Neuron (in vitro differentiated cells): ENCODE results near the gene POGZ.
A peak's percentile ranks its signal among the peaks of the same experiment; 100 is the strongest.

ENCODE experiments used
- H2AFZ ChIP-seq: one replicate; pipeline ENCODE4 v1.6.1; 2013; ENCODE audit warnings: low read depth, mild to moderate bottlenecking, inconsistent platforms, low read length, moderate library complexity
- H3K27me3 ChIP-seq: one replicate; pipeline ENCODE4 v1.6.1; 2013; ENCODE audit warnings: low read length; ENCODE audit not compliant: insufficient read depth
- H3K36me3 ChIP-seq: one replicate; pipeline ENCODE4 v1.6.1; 2013; ENCODE audit warnings: low read length; ENCODE audit not compliant: insufficient read depth
- H3K4me1 ChIP-seq: one replicate; pipeline ENCODE4 v1.6.1; 2013; ENCODE audit warnings: low read length; ENCODE audit not compliant: insufficient read depth
- H3K4me3 ChIP-seq: 2 replicates; pipeline ENCODE4 v1.5.1; 2013; ENCODE audit warnings: mild to moderate bottlenecking, low read length, moderate library complexity
- H3K9me3 ChIP-seq: one replicate; pipeline ENCODE4 v1.6.1; 2013; ENCODE audit warnings: low read length

The POGZ gene, protein sequence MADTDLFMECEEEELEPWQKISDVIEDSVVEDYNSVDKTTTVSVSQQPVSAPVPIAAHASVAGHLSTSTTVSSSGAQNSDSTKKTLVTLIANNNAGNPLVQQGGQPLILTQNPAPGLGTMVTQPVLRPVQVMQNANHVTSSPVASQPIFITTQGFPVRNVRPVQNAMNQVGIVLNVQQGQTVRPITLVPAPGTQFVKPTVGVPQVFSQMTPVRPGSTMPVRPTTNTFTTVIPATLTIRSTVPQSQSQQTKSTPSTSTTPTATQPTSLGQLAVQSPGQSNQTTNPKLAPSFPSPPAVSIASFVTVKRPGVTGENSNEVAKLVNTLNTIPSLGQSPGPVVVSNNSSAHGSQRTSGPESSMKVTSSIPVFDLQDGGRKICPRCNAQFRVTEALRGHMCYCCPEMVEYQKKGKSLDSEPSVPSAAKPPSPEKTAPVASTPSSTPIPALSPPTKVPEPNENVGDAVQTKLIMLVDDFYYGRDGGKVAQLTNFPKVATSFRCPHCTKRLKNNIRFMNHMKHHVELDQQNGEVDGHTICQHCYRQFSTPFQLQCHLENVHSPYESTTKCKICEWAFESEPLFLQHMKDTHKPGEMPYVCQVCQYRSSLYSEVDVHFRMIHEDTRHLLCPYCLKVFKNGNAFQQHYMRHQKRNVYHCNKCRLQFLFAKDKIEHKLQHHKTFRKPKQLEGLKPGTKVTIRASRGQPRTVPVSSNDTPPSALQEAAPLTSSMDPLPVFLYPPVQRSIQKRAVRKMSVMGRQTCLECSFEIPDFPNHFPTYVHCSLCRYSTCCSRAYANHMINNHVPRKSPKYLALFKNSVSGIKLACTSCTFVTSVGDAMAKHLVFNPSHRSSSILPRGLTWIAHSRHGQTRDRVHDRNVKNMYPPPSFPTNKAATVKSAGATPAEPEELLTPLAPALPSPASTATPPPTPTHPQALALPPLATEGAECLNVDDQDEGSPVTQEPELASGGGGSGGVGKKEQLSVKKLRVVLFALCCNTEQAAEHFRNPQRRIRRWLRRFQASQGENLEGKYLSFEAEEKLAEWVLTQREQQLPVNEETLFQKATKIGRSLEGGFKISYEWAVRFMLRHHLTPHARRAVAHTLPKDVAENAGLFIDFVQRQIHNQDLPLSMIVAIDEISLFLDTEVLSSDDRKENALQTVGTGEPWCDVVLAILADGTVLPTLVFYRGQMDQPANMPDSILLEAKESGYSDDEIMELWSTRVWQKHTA (N-terminal part only)

DNA sequence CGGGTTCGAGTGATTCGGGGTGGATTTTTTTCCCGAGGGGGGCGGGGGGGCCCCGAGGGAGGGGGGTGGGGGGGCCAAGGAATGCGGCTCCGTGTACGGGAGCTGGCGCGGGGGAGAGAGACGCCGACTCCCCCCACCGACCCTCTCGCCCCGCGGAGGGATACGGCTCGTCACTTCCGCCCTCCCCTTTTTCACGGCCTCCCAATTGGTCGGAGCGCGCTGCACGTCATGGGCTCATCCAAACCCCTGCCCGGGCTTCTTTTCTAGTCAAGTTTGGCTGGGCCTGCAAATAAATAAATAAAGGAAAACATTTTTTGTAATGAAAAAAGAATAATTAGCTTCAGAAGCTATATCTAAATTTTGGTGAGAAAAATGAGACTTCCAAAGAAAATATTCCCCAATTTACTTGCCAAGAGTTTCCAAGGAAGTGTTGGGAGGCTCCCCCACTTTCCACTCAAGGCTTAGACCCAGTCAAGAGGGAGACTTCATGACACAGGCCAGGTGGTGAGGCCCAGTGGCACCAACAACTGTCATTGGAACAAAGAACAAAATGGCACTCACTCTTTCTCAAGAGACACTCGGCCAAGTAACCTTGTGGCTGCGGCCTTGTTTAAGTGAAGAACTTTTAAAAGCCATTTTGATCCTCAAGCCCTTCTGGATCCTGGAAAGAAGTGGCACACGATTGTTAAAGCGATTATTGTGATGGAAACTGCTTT lies at the start of gene POGZ:
Gene POGZ (minus strand): TSS at position 164 of the 716 bp plus-strand sequence. CDS start 17,290 bp downstream, outside the sequence.
- Histone ChIP-seq H3K4me1 (peaks cover 15% of the 10 kb centered on the region), H3K27me3 (no peaks in the 10 kb centered on the region), H3K4me3 (peak within 1 kb of the TSS; percentile 100), H3K36me3 (peaks cover 2% of the 10 kb centered on the region), H3K9me3 (no peaks in the 10 kb centered on the region), H2AFZ (peak within 1 kb of the TSS; percentile 39)

DNA sequence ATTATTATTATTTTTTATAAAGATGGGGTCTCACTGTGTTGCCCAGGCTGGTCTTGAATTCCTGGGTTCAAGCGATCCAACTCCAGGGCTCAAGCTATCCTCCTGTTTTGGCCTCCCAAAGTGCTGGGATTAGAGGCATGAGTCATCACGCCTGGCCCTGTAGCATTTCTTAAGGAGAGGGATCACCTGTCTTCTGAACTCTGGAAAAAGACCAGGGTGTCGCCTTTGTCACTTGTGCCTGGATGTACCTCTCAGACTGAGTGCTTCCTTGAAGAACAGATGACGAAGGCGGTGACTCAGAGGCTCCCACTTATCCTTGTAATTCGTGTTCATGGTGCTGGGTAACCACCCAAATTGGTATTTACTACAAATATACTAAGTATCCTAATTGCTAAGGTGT lies 49.5 kb upstream of the POGZ start:
- Histone ChIP-seq H3K4me3 (no peak overlapping the region), H3K9me3 (no peaks in the 10 kb centered on the region), H3K36me3 (no peaks in the 10 kb centered on the region), H2AFZ (no peak overlapping the region), H3K27me3 (peaks cover 3% of the 10 kb centered on the region), H3K4me1 (peaks cover 32% of the 10 kb centered on the region)

DNA sequence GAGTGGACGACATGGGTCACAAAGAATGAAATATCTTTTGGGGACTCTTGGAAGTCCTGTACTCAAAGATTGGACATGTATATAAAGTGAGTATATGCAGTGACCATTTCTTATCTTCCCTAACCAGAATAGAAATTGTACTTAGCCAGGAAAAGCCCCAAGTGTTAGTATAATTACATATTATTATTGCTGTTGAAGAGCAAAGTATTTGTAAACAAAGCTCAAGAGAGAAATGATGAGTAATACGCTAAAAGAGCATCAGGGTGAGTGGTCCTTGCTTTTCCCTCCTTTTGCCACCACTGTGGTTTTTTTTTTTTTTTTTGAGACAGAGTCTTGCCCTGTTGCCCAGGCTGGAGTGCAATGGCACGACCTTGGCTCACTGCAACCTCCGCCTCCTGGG lies 45.5 kb upstream of the POGZ start:
- H2AFZ ChIP-seq: no peak overlapping the region
- H3K36me3 ChIP-seq: no peaks in the 10 kb centered on the region
- H3K27me3 ChIP-seq: peaks cover 3% of the 10 kb centered on the region
- no peaks in the 10 kb centered on the region for H3K9me3 ChIP-seq
- H3K4me1 ChIP-seq: peaks cover 7% of the 10 kb centered on the region
- H3K4me3 ChIP-seq: no peak overlapping the region

DNA sequence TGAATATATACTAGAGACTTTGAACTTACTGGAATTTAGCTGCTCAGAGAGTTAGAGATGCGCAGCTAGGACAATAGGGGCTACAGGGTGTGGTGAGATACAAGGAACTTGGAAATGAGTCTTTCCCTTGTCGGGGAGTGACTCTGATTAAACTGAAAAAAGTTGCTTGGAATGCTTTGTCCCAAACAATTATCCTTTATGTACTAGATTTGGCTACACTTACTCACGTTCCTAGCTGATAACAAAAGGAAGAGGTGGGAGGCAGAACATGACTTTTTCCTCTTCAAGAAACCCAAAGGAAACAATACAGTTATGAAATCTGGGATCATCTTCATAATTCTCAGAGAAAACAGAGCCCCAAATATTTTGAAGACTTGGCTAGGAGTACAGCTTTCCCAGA lies 45.0 kb upstream of the POGZ start:
- Histone ChIP-seq H3K4me3 (no peak overlapping the region), H3K27me3 (peaks cover 3% of the 10 kb centered on the region), H3K36me3 (no peaks in the 10 kb centered on the region), H2AFZ (no peak overlapping the region), H3K9me3 (no peaks in the 10 kb centered on the region), H3K4me1 (peaks cover 7% of the 10 kb centered on the region)

DNA sequence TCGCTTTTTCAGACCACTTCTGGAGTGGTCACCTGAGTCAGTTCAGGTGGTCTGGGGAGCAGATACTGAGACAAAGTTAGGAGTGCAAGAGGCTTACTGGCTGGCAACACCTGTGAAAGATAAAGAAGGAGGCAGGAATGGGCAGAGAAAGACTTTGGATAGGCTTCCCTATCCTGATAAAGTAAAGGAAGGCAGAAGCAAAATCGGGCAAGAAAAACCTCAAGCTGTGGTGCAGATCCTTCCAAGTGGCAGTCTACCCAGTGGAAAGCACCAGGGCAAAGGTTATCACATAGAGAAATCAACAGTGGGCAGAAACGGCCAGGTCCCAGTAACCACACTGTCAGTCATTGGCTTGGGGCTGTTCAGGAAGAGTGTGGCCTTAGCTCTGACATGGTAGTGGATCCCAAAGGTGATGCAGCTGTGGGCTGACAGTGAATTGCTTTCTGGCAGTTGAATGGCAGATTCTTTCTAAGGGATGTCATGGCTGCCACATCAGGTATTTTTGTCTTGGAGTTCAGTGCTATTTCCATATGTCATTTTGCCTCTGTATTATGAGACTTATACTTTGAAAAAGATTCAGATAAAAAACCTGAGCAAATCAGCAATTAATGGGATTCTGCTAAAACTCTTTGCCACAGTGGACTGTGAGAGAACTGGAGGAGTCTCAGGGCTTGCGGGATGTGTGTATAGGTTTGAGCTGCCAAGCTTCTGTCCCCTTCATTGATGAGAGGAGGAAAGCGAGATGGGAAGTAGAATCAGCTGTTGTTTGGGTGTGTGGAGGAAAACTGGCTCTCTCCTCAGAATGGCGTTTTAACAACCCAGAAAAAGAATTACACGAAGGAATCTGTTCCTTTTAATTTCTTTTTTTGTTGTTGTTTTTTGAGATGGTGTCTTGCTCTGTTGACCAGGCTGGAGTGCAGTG lies 43.8 kb upstream of the POGZ start:
- peaks cover 7% of the 10 kb centered on the region for H3K4me1 ChIP-seq
- H3K27me3 ChIP-seq: peaks cover 3% of the 10 kb centered on the region
- no peaks in the 10 kb centered on the region for H3K9me3 ChIP-seq
- no peak overlapping the region for H2AFZ ChIP-seq
- no peaks in the 10 kb centered on the region for H3K36me3 ChIP-seq
- H3K4me3 ChIP-seq: no peak overlapping the region

DNA sequence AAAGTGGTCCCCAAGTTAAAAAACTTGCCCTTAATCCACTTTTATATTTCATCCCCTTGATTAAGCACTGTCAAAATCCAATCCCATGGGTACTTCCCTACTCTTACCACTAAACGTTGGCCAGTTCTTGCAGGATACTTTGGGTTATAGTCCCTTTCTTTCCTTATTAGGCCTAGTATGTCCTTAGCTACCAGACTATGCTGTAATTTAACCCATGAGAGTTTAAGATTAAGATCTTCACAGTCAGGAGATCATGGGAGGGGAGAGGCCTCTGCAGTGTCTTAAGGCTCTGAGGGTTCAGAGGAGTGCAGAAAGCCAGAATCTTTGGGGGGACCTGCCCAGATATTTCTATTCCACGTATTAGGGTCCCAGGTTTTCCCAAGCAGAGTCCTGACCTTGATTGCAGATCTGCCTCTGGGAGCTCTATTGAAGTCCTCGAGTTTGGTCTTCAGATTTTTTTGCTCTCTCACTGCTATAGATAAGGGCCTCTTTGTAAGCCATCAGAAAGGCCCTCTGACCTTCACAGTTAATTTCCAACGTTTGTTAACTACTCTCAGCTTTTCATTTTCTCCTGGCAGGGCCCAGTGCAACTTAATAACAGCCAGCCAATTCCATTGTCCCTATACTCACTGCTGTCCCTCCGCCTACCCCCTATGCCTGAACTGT lies 42.9 kb upstream of the POGZ start:
- H3K4me1 ChIP-seq: peaks cover 7% of the 10 kb centered on the region
- no peak overlapping the region for H2AFZ ChIP-seq
- H3K9me3 ChIP-seq: no peaks in the 10 kb centered on the region
- peaks cover 3% of the 10 kb centered on the region for H3K27me3 ChIP-seq
- no peak overlapping the region for H3K4me3 ChIP-seq
- no peaks in the 10 kb centered on the region for H3K36me3 ChIP-seq

DNA sequence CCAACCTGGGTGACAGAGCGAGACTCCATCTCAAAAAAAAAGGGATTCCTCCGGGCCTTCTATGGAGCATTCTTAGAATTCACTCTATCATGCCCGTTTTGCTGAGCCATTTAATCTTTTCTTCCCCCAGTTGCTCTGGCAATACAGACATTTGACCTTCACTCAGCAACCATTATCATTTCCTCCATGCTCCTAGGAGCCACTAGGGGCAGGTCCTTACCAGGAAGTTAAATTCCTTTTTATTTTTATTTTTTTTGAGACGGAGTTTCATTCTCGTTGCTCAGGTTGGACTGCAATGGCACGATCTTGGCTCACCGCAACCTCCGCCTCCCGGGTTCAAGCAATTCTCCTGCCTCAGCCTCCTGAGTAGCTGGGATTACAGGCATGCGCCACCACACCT lies 42.2 kb upstream of the POGZ start:
- Histone ChIP-seq H3K36me3 (no peaks in the 10 kb centered on the region), H3K27me3 (peaks cover 3% of the 10 kb centered on the region), H3K4me3 (no peak overlapping the region), H3K4me1 (peaks cover 7% of the 10 kb centered on the region), H3K9me3 (no peaks in the 10 kb centered on the region), H2AFZ (no peak overlapping the region)

DNA sequence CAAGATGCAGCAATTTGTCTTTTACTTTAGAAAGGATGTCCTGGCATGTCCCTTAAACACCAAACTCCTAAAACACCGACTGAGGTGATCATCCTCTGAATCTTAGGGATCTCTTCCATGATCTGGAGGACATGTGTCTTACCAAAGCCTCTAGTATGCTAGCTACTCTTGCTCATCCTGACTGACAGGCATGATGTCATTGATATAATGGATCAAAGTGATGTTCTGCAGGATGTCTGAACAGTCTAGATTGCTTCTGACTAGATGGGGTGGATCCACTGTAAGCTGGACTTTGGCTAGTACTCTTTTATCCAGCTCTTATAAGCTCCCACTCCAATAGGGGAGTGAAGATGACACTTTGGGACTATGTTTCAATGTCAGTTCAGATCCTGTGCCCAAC lies 40.6 kb upstream of the POGZ start:
- no peaks in the 10 kb centered on the region for H3K36me3 ChIP-seq

DNA sequence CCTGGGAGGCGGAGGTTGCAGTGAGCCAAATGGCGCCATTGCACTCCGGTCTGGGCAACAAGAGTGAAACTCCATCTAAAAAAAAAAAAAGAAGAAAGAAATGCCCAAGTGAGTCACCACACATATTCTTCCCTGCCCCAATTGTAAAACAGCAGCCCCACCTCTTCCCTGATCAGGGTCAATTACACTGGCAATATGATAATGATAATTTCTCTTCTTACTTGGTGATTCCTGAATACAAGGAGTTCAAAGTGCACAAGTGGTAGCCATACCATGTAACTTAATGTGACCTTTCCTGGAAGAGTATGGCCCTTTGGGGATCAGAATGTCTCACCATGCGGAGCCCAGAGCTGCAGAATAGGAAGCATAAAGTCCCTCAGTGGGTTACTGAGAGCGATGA lies 40.1 kb upstream of the POGZ start:
- Histone ChIP-seq H3K4me3 (no peak overlapping the region), H3K9me3 (no peaks in the 10 kb centered on the region), H3K27me3 (no peaks in the 10 kb centered on the region), H3K4me1 (peaks cover 21% of the 10 kb centered on the region), H3K36me3 (no peaks in the 10 kb centered on the region), H2AFZ (no peak overlapping the region)

More for the DNA sequence above, 40.6 kb upstream of the POGZ start:
- no peaks in the 10 kb centered on the region for H3K27me3 ChIP-seq
- H3K4me3 ChIP-seq: no peak overlapping the region
- H2AFZ ChIP-seq: no peak overlapping the region
- H3K9me3 ChIP-seq: no peaks in the 10 kb centered on the region
- peaks cover 15% of the 10 kb centered on the region for H3K4me1 ChIP-seq

DNA sequence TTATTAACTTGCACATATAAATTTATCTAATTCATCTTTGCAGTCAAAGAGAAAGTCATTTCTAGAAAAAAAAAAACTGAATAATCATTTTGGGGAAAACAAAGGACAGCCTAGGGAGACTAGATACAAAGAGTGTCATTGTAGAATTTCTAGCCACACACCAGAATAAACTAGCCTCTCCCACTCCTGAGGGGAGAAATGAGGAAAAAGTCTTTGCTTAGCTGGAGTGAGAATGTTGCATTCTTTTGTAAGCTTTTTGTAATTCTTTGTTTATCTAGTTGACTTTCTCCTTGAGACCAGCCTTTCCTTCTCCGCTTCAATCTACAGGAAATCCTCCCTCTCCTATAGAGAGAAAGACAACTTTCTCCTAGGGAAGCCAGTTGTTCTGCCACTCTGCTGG lies 36.0 kb upstream of the POGZ start:
- no peak overlapping the region for H3K4me3 ChIP-seq
- H2AFZ ChIP-seq: peak overlapping the region; percentile 44
- H3K36me3 ChIP-seq: no peaks in the 10 kb centered on the region
- H3K4me1 ChIP-seq: peaks cover 15% of the 10 kb centered on the region
- no peaks in the 10 kb centered on the region for H3K27me3 ChIP-seq
- no peaks in the 10 kb centered on the region for H3K9me3 ChIP-seq

DNA sequence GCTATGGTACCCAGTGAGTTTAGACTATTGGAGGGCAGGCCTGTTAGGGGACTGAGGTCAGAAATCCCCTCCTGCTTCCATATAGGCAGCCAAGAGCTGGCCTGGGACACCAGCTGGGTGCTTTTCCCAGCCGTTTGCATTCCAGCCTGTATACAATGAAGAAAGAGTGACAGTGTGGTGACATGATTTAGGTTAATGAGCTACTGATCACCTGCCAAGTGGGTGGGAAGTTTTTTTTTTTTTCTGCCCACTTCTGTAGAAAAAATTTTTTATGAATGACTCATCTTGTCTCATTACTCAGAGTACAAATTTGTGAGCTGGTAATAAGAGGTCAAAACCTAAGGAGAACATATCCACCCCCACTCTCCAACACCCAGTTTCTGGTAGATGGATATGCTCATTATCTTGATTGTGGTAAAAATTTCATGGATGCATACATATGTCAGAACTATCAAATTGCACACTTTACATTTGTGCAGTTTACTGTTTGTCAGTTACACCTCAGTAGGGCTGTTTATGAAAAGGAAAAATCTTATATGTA lies 35.5 kb upstream of the POGZ start:
- Histone ChIP-seq H3K9me3 (no peaks in the 10 kb centered on the region), H3K27me3 (no peaks in the 10 kb centered on the region), H3K4me3 (no peak overlapping the region), H3K4me1 (peaks cover 15% of the 10 kb centered on the region), H2AFZ (peak overlapping the region; percentile 44), H3K36me3 (no peaks in the 10 kb centered on the region)
